Skeletal muscle tissue (tissue), 4 donors: ENCODE measurements around the gene CTNNA3. TPM values are rescaled to one million over a fixed set of nuclear protein-coding genes. Genes with fewer than 3 reads are reported as not detected.
"Not testable (repeated sequence)": the region's sequence is repeated elsewhere in the genome, so short reads cannot be mapped to it uniquely, and the experiment has no call there.

ENCODE experiments used
- H3K27ac ChIP-seq: one replicate; pipeline ENCODE4 v1.7.0; 2013; ENCODE audit warnings: mild to moderate bottlenecking, low read depth, low read length, inconsistent platforms
- H3K27me3 ChIP-seq, 3 donors: one replicate each; pipeline ENCODE4 v1.7.0; 2013; ENCODE audit warnings: low read length in 3 of 3; ENCODE audit not compliant: control insufficient read depth in 3 of 3, insufficient read depth in 3 of 3
- H3K36me3 ChIP-seq, 3 donors: one replicate each; pipeline ENCODE4 v1.7.0; 2013; ENCODE audit warnings: low read length in 3 of 3; ENCODE audit not compliant: control insufficient read depth in 3 of 3, insufficient read depth in 3 of 3
- H3K4me1 ChIP-seq, 3 donors: one replicate each; pipeline ENCODE4 v1.7.0; 2013; ENCODE audit warnings: low read length in 3 of 3, mild to moderate bottlenecking in 3 of 3; ENCODE audit not compliant: control insufficient read depth in 3 of 3, insufficient read depth in 3 of 3
- H3K4me3 ChIP-seq, 3 donors: one replicate each; pipeline ENCODE4 v1.7.0; 2013; ENCODE audit warnings: low read length in 3 of 3
- H3K9ac ChIP-seq, 3 donors: one replicate each; pipeline ENCODE4 v1.7.0; 2013; ENCODE audit warnings: low read length in 3 of 3, mild to moderate bottlenecking in 3 of 3, moderate library complexity in 2 of 3, low read depth in 1 of 3
- H3K9me3 ChIP-seq, 3 donors: one replicate each; pipeline ENCODE4 v1.7.0; 2013; ENCODE audit warnings: low read length in 3 of 3; ENCODE audit not compliant: control insufficient read depth in 3 of 3
- total RNA-seq: library from RNA; depleted of rRNA; stranded (reverse); fragments of >200 nt; gene quantifications from one replicate; pipeline ENCODE4 v1.2.3, GENCODE V29; 2014
- donor health status: Osteomylitis.

The CTNNA3 gene
- total RNA-seq, 1 donor from 2014 or later = 24.0 TPM

GRCh38 chr10:66353422-66353821 lies 1342.6 kb downstream of the CTNNA3 start:
- Histone ChIP-seq H3K4me1 (no peaks in the 10 kb centered on the region), H3K27me3 (no peaks in the 10 kb centered on the region), H3K4me3 (no peak overlapping the region), H3K9me3 (no peaks in the 10 kb centered on the region), H3K9ac (no peak overlapping the region), H3K36me3 (no peaks in the 10 kb centered on the region), H3K27ac (no peak overlapping the region)

GRCh38 chr10:66350622-66351399 lies 1345.2 kb downstream of the CTNNA3 start:
- no peaks in the 10 kb centered on the region for H3K4me1 ChIP-seq

GRCh38 chr10:66349726-66350125 lies 1346.3 kb downstream of the CTNNA3 start:
- no peaks in the 10 kb centered on the region for H3K9me3 ChIP-seq
- no peak overlapping the region for H3K27ac ChIP-seq
- H3K4me3 ChIP-seq = no peak overlapping the region
- H3K9ac ChIP-seq = no peak overlapping the region
- H3K36me3 ChIP-seq = no peaks in the 10 kb centered on the region
- no peaks in the 10 kb centered on the region for H3K4me1 ChIP-seq
- no peaks in the 10 kb centered on the region for H3K27me3 ChIP-seq

More at GRCh38 chr10:66350622-66351399, 1345.2 kb downstream of the CTNNA3 start:
- no peaks in the 10 kb centered on the region for H3K27me3 ChIP-seq
- no peaks in the 10 kb centered on the region for H3K9me3 ChIP-seq
- H3K36me3 ChIP-seq = no peaks in the 10 kb centered on the region
- no peak overlapping the region for H3K4me3 ChIP-seq
- no peak overlapping the region for H3K27ac ChIP-seq
- H3K9ac ChIP-seq = no peak overlapping the region

GRCh38 chr10:66349076-66349475 lies 1346.9 kb downstream of the CTNNA3 start:
- no peaks in the 10 kb centered on the region for H3K27me3 ChIP-seq
- H3K9ac ChIP-seq = no peak overlapping the region
- no peak overlapping the region for H3K27ac ChIP-seq
- H3K4me1 ChIP-seq = no peaks in the 10 kb centered on the region
- no peaks in the 10 kb centered on the region for H3K9me3 ChIP-seq
- no peak overlapping the region for H3K4me3 ChIP-seq
- no peaks in the 10 kb centered on the region for H3K36me3 ChIP-seq

GRCh38 chr10:66337211-66337610 lies 1358.8 kb downstream of the CTNNA3 start:
- Histone ChIP-seq H3K36me3 (no peaks in the 10 kb centered on the region), H3K4me1 (no peaks in the 10 kb centered on the region), H3K27ac (no peak overlapping the region), H3K9ac (no peak overlapping the region), H3K4me3 (no peak overlapping the region), H3K9me3 (no peaks in the 10 kb centered on the region), H3K27me3 (no peaks in the 10 kb centered on the region)

- H3K4me1 ChIP-seq = no peaks in the 10 kb centered on the region
- no peak overlapping the region for H3K9ac ChIP-seq
- no peaks in the 10 kb centered on the region for H3K9me3 ChIP-seq
- no peaks in the 10 kb centered on the region for H3K27me3 ChIP-seq
- H3K4me3 ChIP-seq = no peak overlapping the region
- H3K36me3 ChIP-seq = no peaks in the 10 kb centered on the region
- H3K27ac ChIP-seq = no peak overlapping the region
These were observed 1359.2 kb downstream of the CTNNA3 start for GRCh38 chr10:66336791-66337190.

- H3K36me3 ChIP-seq, H3K4me3 ChIP-seq, H3K27me3 ChIP-seq, H3K9me3 ChIP-seq, H3K27ac ChIP-seq, H3K9ac ChIP-seq, H3K4me1 ChIP-seq: not testable (repeated sequence)
These were observed 1360.2 kb downstream of the CTNNA3 start for GRCh38 chr10:66335753-66336152.

GRCh38 chr10:66329147-66329546 lies 1366.8 kb downstream of the CTNNA3 start:
- Histone ChIP-seq H3K4me3 (no peak overlapping the region), H3K9me3 (no peaks in the 10 kb centered on the region), H3K27ac (no peak overlapping the region), H3K27me3 (no peaks in the 10 kb centered on the region), H3K9ac (no peak overlapping the region), H3K36me3 (no peaks in the 10 kb centered on the region), H3K4me1 (no peaks in the 10 kb centered on the region)

- H3K4me3 ChIP-seq = no peak overlapping the region
- H3K27ac ChIP-seq = no peak overlapping the region
- H3K27me3 ChIP-seq = no peaks in the 10 kb centered on the region
- no peaks in the 10 kb centered on the region for H3K9me3 ChIP-seq
- H3K4me1 ChIP-seq = peaks cover 7 to 10% (median 9%) of the 10 kb centered on the region in 3 donors
- no peak overlapping the region for H3K9ac ChIP-seq
- no peaks in the 10 kb centered on the region for H3K36me3 ChIP-seq
These were observed 1369.1 kb downstream of the CTNNA3 start for GRCh38 chr10:66326876-66327275.

- Histone ChIP-seq H3K9me3 (no peaks in the 10 kb centered on the region), H3K9ac (peak overlapping the region in 1 of 3 donors; percentile 24), H3K27ac (no peak overlapping the region), H3K4me3 (peak overlapping the region in 1 of 3 donors; percentile 17), H3K4me1 (peaks cover 10 to 15% (median 15%) of the 10 kb centered on the region in 3 donors), H3K36me3 (no peaks in the 10 kb centered on the region), H3K27me3 (no peaks in the 10 kb centered on the region)
These were observed 1373.2 kb downstream of the CTNNA3 start for GRCh38 chr10:66322777-66323176.
